ENCODE results near the gene CLIC4. TPM values are rescaled to one million over a fixed set of nuclear protein-coding genes. Genes with fewer than 3 reads are reported as not detected.
A peak's percentile ranks its signal among the peaks of the same experiment; 100 is the strongest.

Gene CLIC4
- total and polyA plus RNA-seq, 9 of the 15 experiments (the other 6 are each of a cell fraction or from before 2014, with no cell fraction given) = 16.0 to 67.5 (median 38.4) TPM

DNA sequence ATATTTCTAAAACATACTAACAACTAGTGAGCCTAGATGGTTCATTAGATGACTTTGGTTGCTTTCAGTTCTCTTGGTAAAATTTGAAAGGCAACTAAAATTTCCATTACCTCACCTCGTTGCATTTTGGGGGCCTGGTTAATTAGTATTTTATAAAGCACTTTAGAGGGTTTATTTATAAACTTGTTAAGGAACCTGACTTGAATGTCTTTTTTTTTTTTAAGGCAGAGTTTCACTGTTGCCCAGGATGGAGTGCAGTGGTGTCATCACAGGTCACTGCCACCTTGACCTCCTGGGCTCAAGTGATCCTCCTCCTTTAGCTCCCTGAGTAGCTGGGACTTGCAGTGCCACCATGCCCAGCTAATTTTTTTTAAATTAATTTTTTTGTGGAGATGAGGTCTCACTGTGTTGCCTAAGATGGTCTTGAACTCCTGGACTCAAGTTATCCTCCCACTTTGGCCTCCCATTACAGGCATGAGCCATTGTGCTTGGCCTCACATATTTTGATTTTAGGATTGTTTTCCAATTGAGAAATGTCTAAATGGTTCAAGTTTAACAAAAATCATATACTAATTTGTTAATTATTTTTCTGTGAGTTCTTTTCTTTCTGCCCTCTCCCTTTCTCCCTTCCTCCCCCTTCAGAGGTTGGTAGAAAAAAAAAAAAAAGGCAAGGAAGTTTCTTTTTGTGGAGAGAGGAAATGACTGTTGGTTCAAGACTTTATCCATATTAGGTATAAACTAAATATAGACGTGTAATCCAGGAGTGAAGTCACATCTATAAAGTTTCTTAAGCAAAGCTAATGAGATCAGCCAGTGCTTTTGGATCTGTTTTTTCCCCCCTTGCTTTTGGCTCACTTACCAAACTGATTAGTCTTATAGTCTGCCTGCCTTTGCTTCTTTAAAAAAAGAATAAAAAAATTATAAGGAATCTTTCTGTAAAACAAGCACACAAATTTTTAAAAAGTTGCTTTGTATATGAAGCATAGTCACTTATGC lies 24.7 kb downstream of the CLIC4 start:
- Histone ChIP-seq H3K4me2 (ENCODE audit: insufficient read depth, low read length) (no peak overlapping the region), H3K27ac (ENCODE audit: extremely low read depth, low read depth, low read length) (peak overlapping the region; percentile 10; the same call in 1 of the 3 replicates), H4K20me1 (replicated peaks; ENCODE audit: control insufficient read depth, insufficient read depth, low read length) (no peaks in the 10 kb centered on the region; the same call in 1 of the 2 replicates), H3K36me3 (ENCODE audit: control insufficient read depth, insufficient read depth, low read length) (no peaks in the 10 kb centered on the region; the same call in 2 of the 3 replicates), H3K9me3 (replicated peaks; ENCODE audit: control insufficient read depth, insufficient read depth, low read depth, low read length) (no peaks in the 10 kb centered on the region), H3K4me3 (no peak overlapping the region), H3K4me1 (replicated peaks in 1 of 2; ENCODE audit: control insufficient read depth in 2 of 2, insufficient read depth in 2 of 2, low read length in 2 of 2) (peaks cover 7 to 11% of the 10 kb centered on the region in 2 experiments), H3K79me2 (ENCODE audit: control insufficient read depth, insufficient read depth, low read length) (peaks cover 41% of the 10 kb centered on the region), H2AFZ (ENCODE audit: low read depth, low read length) (no peak overlapping the region), H3K9me1 (ENCODE audit: control insufficient read depth, insufficient read depth, low read length) (no peaks in the 10 kb centered on the region), H3K9ac (ENCODE audit: insufficient read depth in 1 of 2, low read depth in 2 of 2, low read length in 2 of 2) (no peak overlapping the region), H3K27me3 (ENCODE audit: control insufficient read depth in 2 of 2, insufficient read depth in 2 of 2, low read length in 2 of 2) (no peaks in the 10 kb centered on the region)
- WGBS (ENCODE audit: insufficient coverage, low coverage, missing lambda C conversion rate) = 0% methylated on average over 2 of the region's 2 CpGs
- FAIRE-seq (no peak), ATAC-seq (no peak), DNase-seq (ENCODE audit: extremely low read depth in 1 of 4, low spot score in 3 of 4) (no peak)
- CTCF ChIA-PET (ENCODE audit: low intra/inter-chr PET ratio) = interaction anchor here (0.6 kb wide), 1 partner anchor 81 kb away, joined by 3 read pairs; no protein-coding TSS in a partner anchor
- in situ Hi-C loops (cut with MboI) = no loop called here
- intact Hi-C loops (cut with micrococcal nuclease) = no loop called here
- no TSS peak for BruUV-seq (replicated peaks)
- POLR2A ChIA-PET = interaction anchor here (0.6 to 1.9 kb wide), 4 partner anchors 12 to 72 kb away, joined by 3 to 5 read pairs (median 4); partner anchors contain the start of gene CLIC4
- TF ChIP-seq SRSF1 (IDR thresholded peaks at IDR 0.05; ENCODE audit: low read depth, low read length) = no peak
- TF ChIP-seq MCM5 (IDR thresholded peaks at IDR 0.05; ENCODE audit: low read depth) = no peak
- TF ChIP-seq ZNF644 (tag; IDR thresholded peaks at IDR 0.05; ENCODE audit: low read depth) = 0 out of 2 replicates have a peak, but pooled peaks have one; percentile 28
- TF ChIP-seq GTF2E2 (tag; IDR thresholded peaks at IDR 0.05) = peak; percentile 49; the same call in 1 of the 2 replicates
- TF ChIP-seq ZKSCAN8 (CRISPR knock-in tag; IDR thresholded peaks at IDR 0.05) = peak; percentile 18; the same call in 1 of the 2 replicates
- no peak for TF ChIP-seq ZNF12 (CRISPR knock-in tag; IDR thresholded peaks at IDR 0.05)
- TF ChIP-seq VEZF1 (CRISPR knock-in tag; IDR thresholded peaks at IDR 0.05) = peak; percentile 80
- TF ChIP-seq SAFB (IDR thresholded peaks at IDR 0.05; ENCODE audit: borderline replicate concordance, low read depth, low read length) = no peak
- no peak for TF ChIP-seq FOXK1 (CRISPR knock-in tag; IDR thresholded peaks at IDR 0.05; ENCODE audit: borderline replicate concordance)
- TF ChIP-seq PREB (CRISPR knock-in tag; IDR thresholded peaks at IDR 0.05) = no peak
- TF ChIP-seq PCBP2 (IDR thresholded peaks at IDR 0.05; ENCODE audit: low read depth, low read length, poor library complexity, severe bottlenecking) = no peak
- no peak for TF ChIP-seq SRSF3 (IDR thresholded peaks at IDR 0.05; ENCODE audit: insufficient read depth, low read length)
- TF ChIP-seq NUFIP1 (IDR thresholded peaks at IDR 0.05; ENCODE audit: partially characterized antibody) = no peak
- no peak for TF ChIP-seq XRCC5 (IDR thresholded peaks at IDR 0.05; ENCODE audit: low read depth, low read length)
- TF ChIP-seq KAT8 (IDR thresholded peaks at IDR 0.05; ENCODE audit: low read depth) = no peak
- TF ChIP-seq, protein P1, sequence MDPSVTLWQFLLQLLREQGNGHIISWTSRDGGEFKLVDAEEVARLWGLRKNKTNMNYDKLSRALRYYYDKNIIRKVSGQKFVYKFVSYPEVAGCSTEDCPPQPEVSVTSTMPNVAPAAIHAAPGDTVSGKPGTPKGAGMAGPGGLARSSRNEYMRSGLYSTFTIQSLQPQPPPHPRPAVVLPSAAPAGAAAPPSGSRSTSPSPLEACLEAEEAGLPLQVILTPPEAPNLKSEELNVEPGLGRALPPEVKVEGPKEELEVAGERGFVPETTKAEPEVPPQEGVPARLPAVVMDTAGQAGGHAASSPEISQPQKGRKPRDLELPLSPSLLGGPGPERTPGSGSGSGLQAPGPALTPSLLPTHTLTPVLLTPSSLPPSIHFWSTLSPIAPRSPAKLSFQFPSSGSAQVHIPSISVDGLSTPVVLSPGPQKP (CRISPR knock-in tag; IDR thresholded peaks at IDR 0.05) = no peak
- TF ChIP-seq ZNF79 (CRISPR knock-in tag; IDR thresholded peaks at IDR 0.05; ENCODE audit: low read depth) = no peak

Measured in K562 (cell line).